ENCODE measurements around the gene BICDL1. TPM values are rescaled to one million over a fixed set of nuclear protein-coding genes. Genes with fewer than 3 reads are reported as not detected.

The BICDL1 gene
- total and polyA plus RNA-seq, 10 of the 15 experiments (the other 5 are each of a cell fraction or from before 2014, with no cell fraction given): 0.72 to 12.3 (median 4.2) TPM

DNA sequence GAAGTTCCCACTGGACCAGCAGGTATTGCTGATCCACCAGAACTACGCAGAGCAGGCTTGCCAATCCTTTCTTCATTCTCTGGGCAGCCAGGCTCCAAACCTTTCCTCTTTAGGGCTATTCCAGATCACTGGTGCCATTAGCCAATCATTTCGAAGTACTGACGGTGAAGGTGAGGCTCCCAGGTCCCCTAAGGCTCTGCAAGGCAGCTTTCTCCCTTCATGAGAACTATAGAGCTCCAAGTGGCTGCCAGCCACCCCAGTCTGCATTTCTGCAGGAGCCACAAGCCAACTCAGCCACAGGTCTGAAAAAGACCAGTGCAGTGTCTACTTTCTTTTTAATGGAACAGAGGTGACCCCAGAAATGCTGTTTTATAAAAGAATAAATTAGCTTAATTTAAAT is 78.9 kb downstream of the BICDL1 start (continued):
- TF ChIP-seq, protein P1, sequence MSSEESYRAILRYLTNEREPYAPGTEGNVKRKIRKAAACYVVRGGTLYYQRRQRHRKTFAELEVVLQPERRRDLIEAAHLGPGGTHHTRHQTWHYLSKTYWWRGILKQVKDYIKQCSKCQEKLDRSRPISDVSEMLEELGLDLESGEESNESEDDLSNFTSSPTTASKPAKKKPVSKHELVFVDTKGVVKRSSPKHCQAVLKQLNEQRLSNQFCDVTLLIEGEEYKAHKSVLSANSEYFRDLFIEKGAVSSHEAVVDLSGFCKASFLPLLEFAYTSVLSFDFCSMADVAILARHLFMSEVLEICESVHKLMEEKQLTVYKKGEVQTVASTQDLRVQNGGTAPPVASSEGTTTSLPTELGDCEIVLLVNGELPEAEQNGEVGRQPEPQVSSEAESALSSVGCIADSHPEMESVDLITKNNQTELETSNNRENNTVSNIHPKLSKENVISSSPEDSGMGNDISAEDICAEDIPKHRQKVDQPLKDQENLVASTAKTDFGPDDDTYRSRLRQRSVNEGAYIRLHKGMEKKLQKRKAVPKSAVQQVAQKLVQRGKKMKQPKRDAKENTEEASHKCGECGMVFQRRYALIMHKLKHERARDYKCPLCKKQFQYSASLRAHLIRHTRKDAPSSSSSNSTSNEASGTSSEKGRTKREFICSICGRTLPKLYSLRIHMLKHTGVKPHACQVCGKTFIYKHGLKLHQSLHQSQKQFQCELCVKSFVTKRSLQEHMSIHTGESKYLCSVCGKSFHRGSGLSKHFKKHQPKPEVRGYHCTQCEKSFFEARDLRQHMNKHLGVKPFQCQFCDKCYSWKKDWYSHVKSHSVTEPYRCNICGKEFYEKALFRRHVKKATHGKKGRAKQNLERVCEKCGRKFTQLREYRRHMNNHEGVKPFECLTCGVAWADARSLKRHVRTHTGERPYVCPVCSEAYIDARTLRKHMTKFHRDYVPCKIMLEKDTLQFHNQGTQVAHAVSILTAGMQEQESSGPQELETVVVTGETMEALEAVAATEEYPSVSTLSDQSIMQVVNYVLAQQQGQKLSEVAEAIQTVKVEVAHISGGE (CRISPR knock-in tag; IDR thresholded peaks at IDR 0.05): no peak
- no peak for TF ChIP-seq YBX1 (IDR thresholded peaks at IDR 0.05)

DNA sequence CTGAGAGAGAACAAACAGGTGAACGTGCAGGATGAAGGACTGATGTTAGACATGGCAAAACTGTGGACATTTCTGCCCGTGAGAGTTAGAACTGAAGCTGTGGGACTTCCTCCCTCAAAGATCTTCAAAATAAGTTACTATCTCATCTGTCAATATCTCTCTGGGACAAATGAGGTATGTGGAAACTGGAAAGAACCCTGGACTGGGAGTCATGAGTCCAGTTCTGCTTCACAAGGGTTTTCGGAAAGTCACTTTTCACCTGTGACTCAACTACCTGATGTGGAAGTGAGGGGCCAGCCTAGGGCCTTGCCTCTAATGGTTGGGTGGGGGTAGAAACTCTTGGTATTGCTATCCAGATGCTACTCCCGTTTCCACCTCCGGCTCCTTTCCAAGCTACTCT is 80.2 kb downstream of the BICDL1 start:
- Histone ChIP-seq H3K4me2 (ENCODE audit: control insufficient read depth, insufficient read depth) (no peak overlapping the region), H3K9me3 (replicated peaks; ENCODE audit: control insufficient read depth, insufficient read depth, low read length) (no peaks in the 10 kb centered on the region), H4K20me1 (ENCODE audit: control insufficient read depth, insufficient read depth) (no peaks in the 10 kb centered on the region), H2AFZ (ENCODE audit: control insufficient read depth, low read depth, low read length) (no peak overlapping the region), H3K36me3 (ENCODE audit: control insufficient read depth in 2 of 2, insufficient read depth in 2 of 2, low read length in 1 of 2) (peaks cover 0 to 2% of the 10 kb centered on the region in 2 experiments; a peak in 2 of 4 replicates), H3K27ac (ENCODE audit: control insufficient read depth, insufficient read depth) (no peak overlapping the region), H3K4me3 (no peak overlapping the region), H3K4me1 (ENCODE audit: control insufficient read depth, insufficient read depth, low read length) (no peaks in the 10 kb centered on the region), H3K9ac (ENCODE audit: control insufficient read depth, insufficient read depth, low read length) (no peak overlapping the region), H3K79me2 (ENCODE audit: control insufficient read depth, insufficient read depth, low read length) (no peaks in the 10 kb centered on the region), H3K27me3 (replicated peaks in 1 of 2; ENCODE audit: control insufficient read depth in 2 of 2, insufficient read depth in 2 of 2, low read length in 1 of 2) (no peaks in the 10 kb centered on the region)
- BruUV-seq (replicated peaks): no TSS peak
- in situ Hi-C loops (cut with MboI): no loop called here
- DNase-seq (ENCODE audit: low read depth, low spot score): no peak
- POLR2A ChIA-PET: no interaction called here
- ATAC-seq: no peak
- TF ChIP-seq NR2F1 (conservative IDR thresholded peaks at IDR 0.05) (no peak), ZBED1 (IDR thresholded peaks at IDR 0.05; ENCODE audit: borderline replicate concordance) (no peak), IRF3 (IDR thresholded peaks at IDR 0.05) (no peak), ZSCAN29 (IDR thresholded peaks at IDR 0.05) (no peak)
- 67% methylated on average over 5 of the region's 5 CpGs for WGBS (ENCODE audit: insufficient coverage, insufficient replicate concordance, low lambda C conversion rate, missing lambda C conversion rate)
- no peak for FAIRE-seq
- intact Hi-C loops (cut with micrococcal nuclease; ENCODE audit: unreplicated experiment): no loop called here
- RAD21 ChIA-PET (ENCODE audit: unreplicated experiment): interaction anchor here (0.9 kb wide), 1 partner anchor 132 kb away, joined by 3 read pairs; the partner anchor contains the start of gene RPLP0
- CTCF ChIA-PET: interaction anchor here (0.6 to 1.1 kb wide), 4 partner anchors 9 to 134 kb away, joined by 3 read pairs; no protein-coding TSS in a partner anchor
- SMC1A ChIA-PET (ENCODE audit: uncharacterized antibody, unreplicated experiment): interaction anchor here (0.6 to 1.2 kb wide), 4 partner anchors 11 to 130 kb away, joined by 3 read pairs; no protein-coding TSS in a partner anchor
